Measurements from ENCODE around the gene CADM1.

GRCh38 chr11:115169251-115169650 lies 335.0 kb downstream of the CADM1 start:
- no peak for TF ChIP-seq POLR2AphosphoS5 (IDR thresholded peaks at IDR 0.05)
- TF ChIP-seq CTCF (IDR thresholded peaks at IDR 0.05 in 8 of 11, conservative IDR thresholded peaks at IDR 0.05 in 3 of 11): no peak
